HEK293T (cell line): ENCODE results near the gene CDC42BPG.

Experiments
- ARNT ChIP-seq: fragments of 450-650 bp; IDR thresholded peaks from 2 replicates; pipeline ENCODE4 v1.6.1; 2017; ENCODE audit warnings: mild to moderate bottlenecking
- BHLHE40 ChIP-seq: fragments of 450-650 bp; IDR thresholded peaks from 2 replicates; pipeline ENCODE4 v1.6.1; 2016; ENCODE audit warnings: mild to moderate bottlenecking, moderate library complexity, borderline replicate concordance
- FOXA1 ChIP-seq: fragments of 450-650 bp; IDR thresholded peaks from 2 replicates; pipeline ENCODE4 v1.6.1; 2016; ENCODE audit warnings: mild to moderate bottlenecking
- SP1 ChIP-seq: fragments of 450-650 bp; IDR thresholded peaks from 2 replicates; pipeline ENCODE4 v1.6.1; 2017
- TARDBP ChIP-seq: fragments of 450-650 bp; IDR thresholded peaks from 2 replicates; pipeline ENCODE4 v1.6.1; 2016

GRCh38 chr11:64790205-64791095 is 54.0 kb downstream of the CDC42BPG start:
- TF ChIP-seq BHLHE40: no peak
- TF ChIP-seq FOXA1: no peak
- TF ChIP-seq TARDBP: no peak
- TF ChIP-seq ARNT: no peak
- no peak for TF ChIP-seq SP1
